HCT116 (cell line): ENCODE data around the gene ELANE. TPM values are rescaled to one million over a fixed set of nuclear protein-coding genes. Genes with fewer than 3 reads are reported as not detected.

Source experiments
- ATAC-seq: fragments of 200-7000 bp; cut with Tn5 transposase; 2 replicates; pipeline ENCODE4 v1.9.1; 2020; ENCODE audit warnings: mild to moderate bottlenecking, moderate library complexity
- BruUV-seq: library from RNA; stranded (reverse); fragments of 400-500 nt; replicated peaks from 2 replicates; lab custom pipeline; 2021; lab: Mats Ljungman, UMichigan
- CTCF ChIA-PET: fragments of 300-600 bp; sonication (Branson Sonifier 250); formaldehyde crosslinking; loops from one replicate; lab custom pipeline; 2021; ENCODE audit warnings: antibody characterized with exemption; lab: Charles Lee
- POLR2A ChIA-PET: fragments of 300-600, 350-600 bp; sonication (Branson Sonifier 250); formaldehyde crosslinking; loops from one replicate; lab custom pipeline; 2021; ENCODE audit warnings: antibody characterized with exemption; lab: Charles Lee
- RAD21 ChIA-PET, 2 experiments: fragments of 300-600 bp; sonication (Branson Sonifier 250); formaldehyde crosslinking; loops; one replicate each; lab custom pipeline; 2023; ENCODE audit warnings: low total read pairs in 2 of 2; ENCODE audit not compliant: uncharacterized antibody in 2 of 2, unreplicated experiment in 2 of 2, low non-redundant PET in 1 of 2; lab: Charles Lee
- DNase-seq: peaks from one replicate; pipeline ENCODE4 v3.0.0-alpha.2; 2010; ENCODE audit warnings: low read depth, low spot score
- H2AFZ ChIP-seq: fragments of 200-600 bp; shearing (Covaris generic), sonication (generic); 2 replicates; pipeline ENCODE4 v1.6.1; 2017; ENCODE audit warnings: low read depth, mixed run types, mixed read lengths, antibody characterized with exemption, low read length; ENCODE audit not compliant: poor library complexity, severe bottlenecking
- H3K27ac ChIP-seq: 2 replicates; pipeline ENCODE4 v1.5.1; 2012; ENCODE audit warnings: low read depth, low read length
- H3K27me3 ChIP-seq: fragments of 200-600 bp; sonication (generic); 2 replicates; pipeline ENCODE4 v1.6.1; 2016; ENCODE audit warnings: mixed run types, low read length, mixed read lengths; ENCODE audit not compliant: insufficient read depth
- H3K36me3 ChIP-seq, 2 experiments: fragments of 200-500 bp in 1 of 2; fragments of 200-600 bp in 1 of 2; sonication (Bioruptor generic) in 1 of 2; sonication (generic) in 1 of 2; 2 replicates each; pipeline versions ENCODE4 v1.5.1 to v1.6.1; 2014 to 2016; ENCODE audit warnings: low read length in 2 of 2, inconsistent platforms in 1 of 2, mixed read lengths in 1 of 2, mixed run types in 1 of 2; ENCODE audit not compliant: insufficient read depth in 2 of 2, control insufficient read depth in 1 of 2
- H3K4me1 ChIP-seq, 2 experiments: fragments of 200-600 bp in 1 of 2; sonication (generic) in 1 of 2; 2 replicates each; pipeline versions ENCODE4 v1.5.1 to v1.6.1; 2012 to 2017; ENCODE audit warnings: low read length in 2 of 2, inconsistent platforms in 1 of 2, mild to moderate bottlenecking in 1 of 2, mixed read lengths in 1 of 2, mixed run types in 1 of 2, moderate library complexity in 1 of 2; ENCODE audit not compliant: insufficient read depth in 2 of 2, control insufficient read depth in 1 of 2
- H3K4me2 ChIP-seq: fragments of 200-600 bp; sonication (generic); 2 replicates; pipeline ENCODE4 v1.6.1; 2017; ENCODE audit warnings: mixed run types, low read length, mixed read lengths
- H3K4me3 ChIP-seq, 2 experiments: fragments of 200-600 bp in 1 of 2; sonication (generic) in 1 of 2; replicated peaks in 1 of 2; 2 replicates each; pipeline ENCODE4 v1.5.1; 2011 to 2016; ENCODE audit warnings: low read length in 2 of 2, control low read depth in 1 of 2, low read depth in 1 of 2, mild to moderate bottlenecking in 1 of 2, mixed read lengths in 1 of 2, mixed run types in 1 of 2
- H3K79me2 ChIP-seq: fragments of 200-600 bp; sonication (generic); 2 replicates; pipeline ENCODE4 v1.6.1; 2017; ENCODE audit warnings: mild to moderate bottlenecking, mixed run types, low read length, moderate library complexity, mixed read lengths; ENCODE audit not compliant: insufficient read depth
- H3K9ac ChIP-seq: fragments of 200-600 bp; sonication (generic); 2 replicates; pipeline ENCODE4 v1.6.1; 2016; ENCODE audit warnings: low read length, mixed read lengths
- H3K9me2 ChIP-seq: fragments of 200-600 bp; sonication (generic), shearing (Covaris generic); 2 replicates; pipeline ENCODE4 v1.6.1; 2017; ENCODE audit warnings: mixed run types, mild to moderate bottlenecking, moderate library complexity; ENCODE audit not compliant: insufficient read depth
- H3K9me3 ChIP-seq, 2 experiments: fragments of 200-500 bp in 1 of 2; fragments of 200-600 bp in 1 of 2; sonication (Bioruptor generic) in 1 of 2; sonication (generic) in 1 of 2; 2 replicates each; pipeline ENCODE4 v1.6.1; 2014 to 2017; ENCODE audit warnings: low read length in 2 of 2, mixed read lengths in 2 of 2, inconsistent platforms in 1 of 2, low read depth in 1 of 2, mild to moderate bottlenecking in 1 of 2, mixed run types in 1 of 2, moderate library complexity in 1 of 2; ENCODE audit not compliant: control insufficient read depth in 1 of 2, insufficient read depth in 1 of 2
- H4K20me1 ChIP-seq: fragments of 200-600 bp; sonication (generic), shearing (Covaris generic); 2 replicates; pipeline ENCODE4 v1.6.1; 2017; ENCODE audit warnings: mixed run types, mild to moderate bottlenecking, moderate library complexity; ENCODE audit not compliant: insufficient read depth
- CBX3 ChIP-seq: IDR thresholded peaks from 2 replicates; pipeline ENCODE4 v1.6.1; 2012; ENCODE audit warnings: low read depth
- CTCF ChIP-seq, 3 experiments: fragments of 200-600 bp in 1 of 3; sonication (generic) in 1 of 3; IDR thresholded peaks in 2 of 3; conservative IDR thresholded peaks in 1 of 3; 2 replicates each; pipeline ENCODE4 v1.5.1; 2012 to 2017; ENCODE audit warnings: low read depth in 2 of 3, low read length in 2 of 3, antibody characterized with exemption in 1 of 3, borderline replicate concordance in 1 of 3, control low read depth in 1 of 3, mild to moderate bottlenecking in 1 of 3, mixed read lengths in 1 of 3, mixed run types in 1 of 3, moderate library complexity in 1 of 3; ENCODE audit not compliant: insufficient read depth in 1 of 3
- EGR1 ChIP-seq: IDR thresholded peaks from 2 replicates; pipeline ENCODE4 v1.6.1; 2012; ENCODE audit warnings: low read depth
- EZH2 ChIP-seq: fragments of 200-600 bp; sonication (generic); IDR thresholded peaks from 2 replicates; pipeline ENCODE4 v1.6.1; 2017; ENCODE audit warnings: antibody characterized with exemption, mixed run types
- JUND ChIP-seq: IDR thresholded peaks from 2 replicates; pipeline ENCODE4 v1.6.1; 2012
- POLR2A ChIP-seq: IDR thresholded peaks from 2 replicates; pipeline ENCODE4 v1.7.0; 2011; ENCODE audit warnings: borderline replicate concordance; ENCODE audit not compliant: insufficient read depth, insufficient read length; ENCODE audit errors: extremely low read depth
- SIN3A ChIP-seq: IDR thresholded peaks from 2 replicates; pipeline ENCODE4 v1.6.1; 2012; ENCODE audit warnings: low read depth
- SRF ChIP-seq: IDR thresholded peaks from 2 replicates; pipeline ENCODE4 v1.6.1; 2012; ENCODE audit warnings: low read depth
- YY1 ChIP-seq: IDR thresholded peaks from 2 replicates; pipeline ENCODE4 v1.6.1; 2011; ENCODE audit warnings: low read length, low read depth, moderate library complexity, mild to moderate bottlenecking; ENCODE audit not compliant: insufficient replicate concordance; ENCODE audit errors: extremely low read depth
- ZFX ChIP-seq: fragments of 450-650 bp; IDR thresholded peaks from 2 replicates; pipeline ENCODE4 v1.6.1; 2017
- ZNF274 ChIP-seq: fragments of 200-500 bp; sonication (Bioruptor generic); IDR thresholded peaks from 2 replicates; pipeline ENCODE4 v1.6.1; 2014; ENCODE audit warnings: mild to moderate bottlenecking, low read depth, low read length, inconsistent platforms
- intact Hi-C: fragments of 100-400 bp; cut with micrococcal nuclease; formaldehyde crosslinking; loops from 2 replicates; pipeline ENCODE4 v1.10.0; 2022
- total RNA-seq: library from RNA; stranded (reverse); gene quantifications from one replicate; pipeline ENCODE4 v1.2.1, GENCODE V29; 2021; ENCODE audit not compliant: unreplicated experiment

Gene ELANE
- total RNA-seq, 1 experiment from 2014 or later, result not detected

DNA sequence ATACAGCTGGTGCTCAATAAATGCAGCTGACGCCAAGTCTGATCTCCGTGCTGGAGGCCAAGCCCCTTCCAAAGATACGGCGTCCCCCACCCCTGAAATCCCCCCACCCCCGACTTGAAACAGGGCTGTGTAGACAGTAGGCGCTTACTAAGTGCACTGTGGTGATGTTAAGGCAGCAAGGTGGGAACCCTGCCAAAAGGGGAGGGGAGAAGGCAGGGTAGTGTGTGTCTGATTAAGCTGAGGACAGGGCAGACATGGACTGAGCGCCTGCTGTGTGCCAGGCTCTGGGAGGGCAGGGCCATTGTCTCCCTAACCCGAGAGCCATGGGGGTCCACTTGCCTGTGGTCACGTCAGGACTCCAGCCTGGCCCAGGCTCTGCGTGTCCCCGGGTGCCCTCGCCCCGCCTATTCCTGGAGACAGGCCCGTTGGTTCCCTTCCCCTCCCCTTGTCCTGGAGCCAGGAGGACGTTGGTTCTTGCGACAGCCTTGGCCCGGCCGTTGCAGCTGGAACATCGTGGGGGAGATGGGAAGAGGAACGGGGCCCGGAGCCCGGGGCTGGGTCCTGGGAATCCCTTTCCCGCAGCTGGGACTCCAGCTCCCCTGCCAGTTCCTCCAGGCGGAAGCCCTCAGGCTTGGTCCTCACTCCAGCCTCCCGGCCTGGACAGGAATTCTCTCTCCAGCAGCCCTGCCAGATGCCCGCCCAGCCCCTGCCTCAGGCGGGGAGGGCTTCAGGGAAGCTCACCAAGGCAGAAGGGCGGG, 1.7 kb upstream of the ELANE start:
- Histone ChIP-seq H3K4me1 (peaks cover 5 to 10% of the 10 kb centered on the region in 2 experiments; a peak in 3 of 4 replicates), H3K9me2 (no peaks in the 10 kb centered on the region), H4K20me1 (no peaks in the 10 kb centered on the region), H3K4me2 (peak overlapping the region; percentile 51), H3K9me3 (no peaks in the 10 kb centered on the region), H3K4me3 (no peak overlapping the region), H3K27ac (peak overlapping the region; percentile 8; the same call in 1 of the 2 replicates), H3K9ac (no peak overlapping the region), H3K79me2 (no peaks in the 10 kb centered on the region), H3K36me3 (no peaks in the 10 kb centered on the region), H3K27me3 (no peaks in the 10 kb centered on the region), H2AFZ (no peak overlapping the region)
- ATAC-seq (peak; percentile 53), DNase-seq (no peak)
- ChIA-PET RAD21 (interaction anchor here in 1 of 2 experiments (0.6 kb wide), 1 partner anchor 9 kb away, joined by 3 read pairs; the partner anchor contains the start of gene CFD), CTCF (no interaction called here), POLR2A (interaction anchor here (1.0 to 1.1 kb wide), 2 partner anchors 10 to 98 kb away, joined by 3 to 4 read pairs; partner anchors contain the start of gene CFD)
- intact Hi-C loops, result no loop called here
- no TSS peak for BruUV-seq
- TF ChIP-seq SIN3A (no peak), SRF (no peak), ZNF274 (no peak), ZFX (no peak), CTCF (IDR thresholded peaks at IDR 0.05 in 2 of 3, conservative IDR thresholded peaks at IDR 0.05 in 1 of 3; ENCODE audit: borderline replicate concordance in 1 of 3, insufficient read depth in 1 of 3, low read depth in 2 of 3, low read length in 2 of 3) (no peak), YY1 (no peak), EZH2 (no peak), POLR2A (no peak), EGR1 (no peak), CBX3 (no peak), JUND (no peak)
